Bronchial epithelial cell (primary cell): Measurements from ENCODE around the gene RNF166. TPM values are rescaled to one million over a fixed set of nuclear protein-coding genes. Genes with fewer than 3 reads are reported as not detected.

ENCODE experiments used
- DNase-seq: peaks from one replicate; pipeline ENCODE4 v3.0.0-alpha.2; 2010; ENCODE audit warnings: low read depth
- FAIRE-seq: peaks from 2 replicates; lab custom pipeline; 2011; peaks lifted over from hg19 to GRCh38; lab: Jason Lieb, UNC
- H3K27me3 ChIP-seq: 2 replicates; pipeline ENCODE4 v1.5.1; 2011; ENCODE audit warnings: low read length; ENCODE audit not compliant: control insufficient read depth, insufficient read depth
- H3K36me3 ChIP-seq: 2 replicates; pipeline ENCODE4 v1.5.1; 2011; ENCODE audit warnings: low read length; ENCODE audit not compliant: control insufficient read depth, insufficient read depth
- H3K4me3 ChIP-seq: 2 replicates; pipeline ENCODE4 v1.5.1; 2011; ENCODE audit warnings: mild to moderate bottlenecking, low read depth, low read length, control low read depth
- total RNA-seq: library from RNA; depleted of rRNA; stranded (reverse); fragments of >200 nt; gene quantifications from 2 replicates; pipeline ENCODE4 v1.2.1, GENCODE V29; 2014
- TF ChIP-seq, protein P1 (sequence below): IDR thresholded peaks from 2 replicates; pipeline ENCODE4 v1.5.1; 2011; ENCODE audit warnings: mild to moderate bottlenecking, moderate library complexity, low read length, control low read depth, inconsistent platforms; ENCODE audit not compliant: insufficient read depth, severe bottlenecking

The RNF166 gene
- total RNA-seq, 1 donor from 2014 or later = 9.7 TPM

DNA sequence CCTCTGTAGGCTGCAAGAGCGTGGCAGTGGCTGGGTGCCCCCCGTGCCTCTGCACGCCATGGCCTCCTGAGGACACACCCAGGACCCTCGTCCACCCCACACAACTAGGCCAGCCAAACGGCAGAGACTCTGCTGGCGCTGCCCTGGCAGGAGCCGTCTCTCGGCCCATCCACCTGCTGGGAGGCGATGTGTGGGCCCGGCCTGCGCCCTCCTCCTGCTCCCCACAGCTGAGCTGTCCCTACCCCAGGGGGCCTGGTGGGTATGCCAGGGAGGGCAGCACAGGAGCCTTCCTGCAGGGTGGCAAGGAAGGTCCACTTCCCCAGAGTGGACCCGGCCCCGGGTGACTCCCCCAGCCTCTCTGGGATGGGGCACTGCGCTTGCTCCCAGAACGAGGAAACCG lies 7.0 kb downstream of the RNF166 start:
- Histone ChIP-seq H3K36me3 (peaks cover 3% of the 10 kb centered on the region), H3K4me3 (no peak overlapping the region), H3K27me3 (no peaks in the 10 kb centered on the region)
- DNase-seq (no peak), FAIRE-seq (no peak)
- TF ChIP-seq, protein P1, sequence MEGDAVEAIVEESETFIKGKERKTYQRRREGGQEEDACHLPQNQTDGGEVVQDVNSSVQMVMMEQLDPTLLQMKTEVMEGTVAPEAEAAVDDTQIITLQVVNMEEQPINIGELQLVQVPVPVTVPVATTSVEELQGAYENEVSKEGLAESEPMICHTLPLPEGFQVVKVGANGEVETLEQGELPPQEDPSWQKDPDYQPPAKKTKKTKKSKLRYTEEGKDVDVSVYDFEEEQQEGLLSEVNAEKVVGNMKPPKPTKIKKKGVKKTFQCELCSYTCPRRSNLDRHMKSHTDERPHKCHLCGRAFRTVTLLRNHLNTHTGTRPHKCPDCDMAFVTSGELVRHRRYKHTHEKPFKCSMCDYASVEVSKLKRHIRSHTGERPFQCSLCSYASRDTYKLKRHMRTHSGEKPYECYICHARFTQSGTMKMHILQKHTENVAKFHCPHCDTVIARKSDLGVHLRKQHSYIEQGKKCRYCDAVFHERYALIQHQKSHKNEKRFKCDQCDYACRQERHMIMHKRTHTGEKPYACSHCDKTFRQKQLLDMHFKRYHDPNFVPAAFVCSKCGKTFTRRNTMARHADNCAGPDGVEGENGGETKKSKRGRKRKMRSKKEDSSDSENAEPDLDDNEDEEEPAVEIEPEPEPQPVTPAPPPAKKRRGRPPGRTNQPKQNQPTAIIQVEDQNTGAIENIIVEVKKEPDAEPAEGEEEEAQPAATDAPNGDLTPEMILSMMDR = no peak

DNA sequence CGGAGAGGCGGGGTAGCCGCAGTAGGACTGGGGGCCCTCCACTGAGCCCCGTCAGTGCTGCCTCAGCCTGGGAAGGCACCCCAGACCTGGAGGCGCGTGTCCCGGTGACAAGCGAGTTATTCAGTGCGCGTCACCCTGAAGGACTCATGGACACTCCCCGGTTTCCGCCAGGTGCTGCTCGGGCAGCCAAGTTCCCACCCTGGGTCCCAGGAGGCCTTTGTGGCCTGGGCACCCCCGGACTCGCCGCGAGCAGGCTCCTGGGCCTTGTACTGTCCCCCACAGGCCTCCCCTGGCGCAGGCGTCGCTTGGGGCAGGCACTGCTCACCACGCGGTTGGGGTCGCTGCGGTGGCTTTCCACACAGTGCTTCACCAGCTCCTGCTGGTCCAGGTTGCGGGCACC lies 7.6 kb downstream of the RNF166 start:
- no peak for DNase-seq
- no peak for FAIRE-seq
- Histone ChIP-seq H3K4me3 (no peak overlapping the region), H3K36me3 (peaks cover 3% of the 10 kb centered on the region), H3K27me3 (no peaks in the 10 kb centered on the region)
- TF ChIP-seq, protein P1 = no peak

DNA sequence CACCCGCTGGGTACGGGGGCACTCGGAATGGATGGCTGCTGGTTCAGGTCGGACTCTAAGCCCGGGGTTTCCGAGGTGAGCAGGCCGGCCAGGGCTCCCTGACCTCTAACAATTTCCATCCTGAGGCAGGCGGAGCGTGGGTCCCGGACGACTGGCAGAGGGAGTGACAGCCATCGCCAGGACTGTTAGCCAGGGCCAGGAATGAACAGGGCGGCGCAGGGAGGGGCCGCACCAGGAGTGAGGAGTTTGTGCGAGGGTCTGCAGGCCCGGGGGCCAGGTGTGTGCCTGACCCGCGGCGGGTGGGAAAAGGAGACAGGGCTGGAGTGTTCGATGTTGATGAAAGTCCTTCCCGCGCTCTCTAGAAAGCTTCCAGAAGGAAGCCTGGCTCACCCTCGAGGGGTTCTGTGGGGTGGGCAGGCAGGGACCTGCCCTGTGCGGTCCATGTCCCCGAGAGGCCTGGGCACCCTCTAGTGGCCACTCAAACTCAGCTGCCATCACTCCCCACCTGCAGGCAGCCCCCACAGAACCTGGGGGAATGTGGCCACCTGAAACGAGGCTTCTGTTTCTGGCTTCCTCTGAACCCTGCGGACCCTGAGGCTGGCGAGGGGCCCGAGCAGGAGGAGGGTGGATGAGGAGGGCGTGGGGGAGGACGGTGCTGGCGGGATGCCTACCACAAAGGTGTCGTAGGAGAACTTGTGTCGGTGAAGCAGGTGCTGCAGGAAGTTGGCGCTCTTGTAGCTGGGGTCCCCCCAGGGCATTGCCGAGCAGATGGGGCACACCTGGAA lies 8.2 kb downstream of the RNF166 start:
- H3K36me3 ChIP-seq = peaks cover 3% of the 10 kb centered on the region

DNA sequence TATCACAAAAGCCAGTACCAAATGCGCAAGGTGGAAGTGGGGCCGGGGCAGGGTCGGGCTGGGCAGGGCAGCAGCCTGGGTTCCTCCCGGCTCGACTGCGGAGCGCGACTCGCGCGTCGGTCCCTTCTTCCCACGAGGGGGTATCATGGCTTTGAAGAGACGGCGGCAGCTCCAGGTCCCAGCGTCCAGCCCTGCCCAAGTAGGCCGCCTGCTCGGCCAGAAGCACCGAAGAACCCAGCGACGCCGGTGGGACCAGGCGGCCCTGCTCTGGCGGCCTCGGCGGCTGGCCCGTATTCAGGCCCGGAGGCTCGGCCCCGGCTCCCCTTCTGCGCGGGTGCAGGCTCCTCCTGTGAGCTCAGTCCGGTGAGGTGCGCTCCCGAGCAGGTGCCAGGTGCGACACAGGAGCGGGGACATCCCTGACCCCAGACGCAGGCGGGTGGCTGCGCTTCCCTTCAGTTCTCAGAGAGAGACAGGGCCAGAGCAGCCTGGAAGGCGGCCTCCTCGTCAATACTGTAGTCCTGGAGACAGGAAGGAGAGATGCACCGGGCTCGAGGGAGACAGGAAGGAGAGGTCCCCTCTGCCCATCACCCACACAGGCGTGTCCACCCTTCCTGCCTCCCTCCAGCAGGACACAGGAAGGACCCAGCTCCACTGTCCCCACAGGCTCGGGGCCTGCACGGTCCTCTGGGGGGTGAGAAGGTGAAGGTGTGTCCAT lies 8.9 kb downstream of the RNF166 start:
- no peak overlapping the region for H3K4me3 ChIP-seq
- H3K36me3 ChIP-seq = peaks cover 3% of the 10 kb centered on the region
- FAIRE-seq = no peak
- no peak for DNase-seq
- TF ChIP-seq, protein P1 = no peak
- no peaks in the 10 kb centered on the region for H3K27me3 ChIP-seq

More for the DNA sequence above, 8.2 kb downstream of the RNF166 start:
- Histone ChIP-seq H3K27me3 (no peaks in the 10 kb centered on the region), H3K4me3 (no peak overlapping the region)
- TF ChIP-seq, protein P1 = peak; percentile 49
- FAIRE-seq (no peak), DNase-seq (no peak)

DNA sequence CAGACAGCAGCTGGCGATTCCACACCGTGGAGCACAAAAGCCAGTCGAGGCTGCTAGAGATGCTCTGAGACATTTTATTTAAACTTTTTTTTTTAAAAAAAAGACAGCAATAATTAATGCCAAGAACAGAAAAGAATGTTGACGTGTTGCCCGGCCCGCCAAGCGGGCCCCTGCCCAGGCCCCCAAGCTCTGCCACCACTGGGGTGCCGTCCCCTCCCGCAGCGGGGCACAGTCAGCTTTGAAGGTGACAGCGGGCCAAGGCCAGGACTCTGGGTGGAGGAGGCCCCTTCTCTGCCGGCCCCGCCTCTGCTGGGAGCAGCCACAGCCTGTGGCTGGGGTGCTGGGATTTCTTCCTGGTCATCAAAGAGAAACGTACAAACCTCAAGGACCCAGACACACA lies 9.8 kb downstream of the RNF166 start:
- no peaks in the 10 kb centered on the region for H3K27me3 ChIP-seq
- no peak for FAIRE-seq
- TF ChIP-seq, protein P1 = no peak
- no peak for DNase-seq
- no peak overlapping the region for H3K4me3 ChIP-seq
- H3K36me3 ChIP-seq = peaks cover 3% of the 10 kb centered on the region
